ENCODE results near the gene BTBD1.
A peak's percentile ranks its signal among the peaks of the same experiment; 100 is the strongest.

Gene BTBD1

DNA sequence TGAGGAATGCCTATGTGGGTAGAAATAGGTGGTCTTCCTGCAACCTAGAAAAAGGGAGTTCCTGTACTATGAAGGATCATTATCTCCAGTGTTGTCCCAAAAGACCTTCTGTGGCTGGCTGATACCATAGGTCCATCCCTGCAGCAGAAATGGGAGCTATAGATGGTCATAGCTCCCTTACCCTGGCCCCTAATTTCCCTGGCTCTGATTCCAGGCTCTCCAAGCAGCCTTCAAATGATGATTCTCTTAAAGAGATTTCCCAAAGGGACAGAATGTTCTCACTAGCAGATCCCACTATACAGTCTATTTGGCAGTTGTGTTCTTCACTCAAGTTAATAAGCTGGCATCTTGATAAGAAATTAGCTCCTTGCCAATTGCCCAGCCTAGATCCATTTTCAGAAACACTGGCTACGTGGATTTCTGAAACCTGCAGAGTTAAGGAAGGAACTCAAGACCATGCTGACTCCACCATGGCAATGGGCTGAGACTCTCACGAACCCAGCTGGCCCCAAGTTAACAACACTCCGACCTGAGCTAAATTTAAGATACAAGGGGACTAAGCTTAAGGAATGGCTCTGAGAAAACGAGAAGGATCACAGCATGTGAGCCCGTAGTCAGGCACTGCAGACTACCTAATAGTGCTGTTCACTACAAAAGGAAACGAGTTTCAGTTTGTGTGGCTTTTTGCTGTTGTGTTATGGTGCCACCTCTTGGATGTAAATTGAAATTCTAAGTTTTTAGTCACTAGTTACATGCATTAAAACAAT is 67.0 kb downstream of the BTBD1 start:
- H3K27me3 ChIP-seq (ENCODE audit: control insufficient read depth, insufficient read depth, low read length) = no peaks in the 10 kb centered on the region
- peak overlapping the region; percentile 54 for H3K4me3 ChIP-seq (ENCODE audit: low read length)
- no peaks in the 10 kb centered on the region for H3K36me3 ChIP-seq (ENCODE audit: control insufficient read depth, insufficient read depth, low read length)
- peak overlapping the region; percentile 42 for H3K9ac ChIP-seq (ENCODE audit: low read length)
- H3K4me1 ChIP-seq (ENCODE audit: control insufficient read depth, insufficient read depth, low read length) = no peaks in the 10 kb centered on the region
- H3K9me3 ChIP-seq (ENCODE audit: control insufficient read depth, low read length) = no peaks in the 10 kb centered on the region

DNA sequence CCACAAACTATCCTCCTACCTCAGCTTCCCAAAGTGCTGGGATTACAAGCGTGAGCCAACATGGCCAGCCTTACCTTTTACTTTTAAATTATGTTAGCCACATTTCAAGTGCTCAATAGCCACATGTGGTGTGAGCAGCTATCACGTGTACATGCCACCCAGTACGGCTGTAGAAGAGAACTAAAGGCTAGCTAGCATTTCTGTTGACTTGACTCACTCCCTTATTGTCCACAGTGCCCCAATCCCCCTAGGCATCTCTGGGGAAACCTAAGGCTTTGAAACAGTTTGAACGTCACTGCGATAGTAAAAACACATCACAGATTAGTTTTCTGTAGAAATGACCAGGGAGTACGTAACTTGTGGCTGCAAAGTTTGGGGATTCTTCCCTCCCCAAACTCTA is 67.6 kb downstream of the BTBD1 start:
- Histone ChIP-seq H3K27me3 (ENCODE audit: control insufficient read depth, insufficient read depth, low read length) (no peaks in the 10 kb centered on the region), H3K9ac (ENCODE audit: low read length) (no peak overlapping the region), H3K9me3 (ENCODE audit: control insufficient read depth, low read length) (no peaks in the 10 kb centered on the region), H3K4me1 (ENCODE audit: control insufficient read depth, insufficient read depth, low read length) (no peaks in the 10 kb centered on the region), H3K4me3 (ENCODE audit: low read length) (no peak overlapping the region), H3K36me3 (ENCODE audit: control insufficient read depth, insufficient read depth, low read length) (no peaks in the 10 kb centered on the region)

DNA sequence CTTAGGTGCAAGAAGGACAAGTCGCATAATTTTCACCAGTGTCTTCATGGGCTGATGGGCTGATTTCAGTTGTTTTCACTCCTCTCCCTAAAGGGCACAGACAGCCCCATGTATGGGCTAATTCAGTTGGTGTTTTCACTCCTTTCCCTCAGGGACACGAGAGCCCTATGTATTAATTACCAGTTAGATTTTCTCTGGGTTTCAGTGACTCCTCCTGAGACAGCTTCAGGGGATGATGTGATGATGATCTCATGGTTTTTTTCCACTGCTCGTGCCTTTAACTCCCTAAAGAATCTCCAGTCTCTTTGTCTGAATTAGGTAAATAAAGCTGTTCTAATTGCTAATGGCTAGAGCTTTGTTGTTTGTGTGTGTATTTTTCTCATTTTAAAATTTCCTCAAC is 71.1 kb downstream of the BTBD1 start:
- Histone ChIP-seq H3K36me3 (ENCODE audit: control insufficient read depth, insufficient read depth, low read length) (no peaks in the 10 kb centered on the region), H3K4me3 (ENCODE audit: low read length) (no peak overlapping the region)

DNA sequence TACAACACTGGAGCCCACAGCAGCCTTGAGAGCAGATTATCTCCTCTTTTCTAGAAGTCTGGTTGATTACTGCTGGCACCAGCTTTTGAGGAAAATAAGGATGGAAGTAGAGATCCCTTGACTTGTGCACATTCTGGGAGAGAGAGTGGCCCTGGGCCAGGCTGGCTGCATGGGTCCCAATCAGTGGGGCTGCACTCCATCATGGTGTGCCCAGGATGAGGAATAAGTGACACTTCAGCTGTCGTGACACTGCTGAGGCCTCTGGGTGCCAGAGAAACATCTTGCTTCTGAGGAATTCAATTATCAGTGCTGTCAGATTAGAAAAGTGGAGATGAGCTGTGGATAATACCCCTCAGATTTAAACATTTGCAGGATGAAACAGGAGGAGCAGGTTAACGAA is 72.0 kb downstream of the BTBD1 start:
- Histone ChIP-seq H3K9ac (ENCODE audit: low read length) (no peak overlapping the region), H3K36me3 (ENCODE audit: control insufficient read depth, insufficient read depth, low read length) (no peaks in the 10 kb centered on the region), H3K4me3 (ENCODE audit: low read length) (no peak overlapping the region), H3K27me3 (ENCODE audit: control insufficient read depth, insufficient read depth, low read length) (no peaks in the 10 kb centered on the region), H3K4me1 (ENCODE audit: control insufficient read depth, insufficient read depth, low read length) (no peaks in the 10 kb centered on the region), H3K9me3 (ENCODE audit: control insufficient read depth, low read length) (no peaks in the 10 kb centered on the region)

More for the DNA sequence above, 71.1 kb downstream of the BTBD1 start:
- H3K9ac ChIP-seq (ENCODE audit: low read length) = no peak overlapping the region
- no peaks in the 10 kb centered on the region for H3K4me1 ChIP-seq (ENCODE audit: control insufficient read depth, insufficient read depth, low read length)
- H3K9me3 ChIP-seq (ENCODE audit: control insufficient read depth, low read length) = no peaks in the 10 kb centered on the region
- H3K27me3 ChIP-seq (ENCODE audit: control insufficient read depth, insufficient read depth, low read length) = no peaks in the 10 kb centered on the region

DNA sequence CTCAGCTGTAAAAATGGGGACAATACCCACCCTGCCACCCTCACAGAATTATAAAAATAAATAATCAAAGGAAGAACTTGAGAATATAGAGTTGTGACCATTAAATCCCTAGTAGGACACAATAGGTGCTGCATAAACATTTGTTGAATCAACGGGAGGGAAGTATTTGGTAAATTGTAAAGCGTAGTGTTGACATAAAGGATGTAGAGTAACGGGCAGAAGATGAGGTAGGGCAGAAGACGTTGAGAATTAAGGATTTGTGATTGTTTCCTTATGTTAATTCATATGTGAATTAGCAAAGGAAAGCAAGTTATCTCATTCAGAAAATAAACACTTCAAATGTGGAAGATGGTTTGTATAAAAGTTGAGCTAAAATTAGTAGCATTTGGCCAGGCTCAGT is 73.9 kb downstream of the BTBD1 start:
- H3K9me3 ChIP-seq (ENCODE audit: control insufficient read depth, low read length) = no peaks in the 10 kb centered on the region
- H3K27me3 ChIP-seq (ENCODE audit: control insufficient read depth, insufficient read depth, low read length) = no peaks in the 10 kb centered on the region
- no peak overlapping the region for H3K4me3 ChIP-seq (ENCODE audit: low read length)
- H3K4me1 ChIP-seq (ENCODE audit: control insufficient read depth, insufficient read depth, low read length) = no peaks in the 10 kb centered on the region
- no peaks in the 10 kb centered on the region for H3K36me3 ChIP-seq (ENCODE audit: control insufficient read depth, insufficient read depth, low read length)
- H3K9ac ChIP-seq (ENCODE audit: low read length) = no peak overlapping the region

DNA sequence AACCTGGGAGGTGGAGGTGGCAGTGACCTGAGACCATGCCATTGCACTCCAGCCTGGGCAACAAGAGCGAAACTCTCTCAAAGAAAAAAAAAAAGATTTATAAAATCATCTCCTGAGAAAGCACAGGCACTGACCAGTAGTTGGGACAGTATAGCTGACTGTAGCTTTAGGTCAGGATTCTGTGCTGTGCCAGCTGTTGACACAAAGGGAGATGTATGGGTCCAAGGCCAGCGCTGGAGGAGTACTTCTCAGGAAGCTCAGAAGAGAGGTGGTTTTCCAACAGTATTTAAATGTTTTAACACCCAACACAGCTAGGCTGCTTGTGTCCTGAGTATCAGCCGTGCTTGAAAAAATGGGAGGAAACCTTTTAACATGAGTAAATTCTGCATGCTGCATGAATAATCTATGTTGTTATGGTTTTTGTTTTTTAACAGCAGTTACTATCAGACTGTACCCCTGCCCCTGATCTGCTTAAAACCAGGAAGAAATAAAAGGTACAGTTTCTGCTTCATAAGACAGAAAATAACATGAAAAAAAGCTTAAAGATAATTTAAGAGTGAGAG is 74.5 kb downstream of the BTBD1 start:
- Histone ChIP-seq H3K27me3 (ENCODE audit: control insufficient read depth, insufficient read depth, low read length) (no peaks in the 10 kb centered on the region), H3K4me1 (ENCODE audit: control insufficient read depth, insufficient read depth, low read length) (no peaks in the 10 kb centered on the region), H3K9me3 (ENCODE audit: control insufficient read depth, low read length) (no peaks in the 10 kb centered on the region), H3K9ac (ENCODE audit: low read length) (no peak overlapping the region), H3K4me3 (ENCODE audit: low read length) (no peak overlapping the region), H3K36me3 (ENCODE audit: control insufficient read depth, insufficient read depth, low read length) (no peaks in the 10 kb centered on the region)

DNA sequence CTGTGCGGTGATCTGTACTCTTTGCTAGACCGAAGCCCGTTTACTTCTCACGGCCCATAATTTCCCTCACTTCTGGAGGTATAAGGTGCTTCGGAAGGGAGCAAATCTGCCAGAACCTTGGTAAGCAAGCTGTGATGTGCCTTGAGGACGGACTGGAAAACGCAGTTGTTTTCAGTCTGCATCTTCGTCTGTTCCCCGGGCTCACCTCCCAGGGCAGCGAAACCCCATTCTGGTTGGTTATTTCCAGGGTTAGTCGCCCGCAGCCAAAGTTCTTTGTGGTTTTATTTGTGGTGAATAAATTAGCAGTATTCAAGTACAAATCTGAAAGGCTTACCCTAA is 80.6 kb downstream of the BTBD1 start:
- peaks cover 5% of the 10 kb centered on the region for H3K4me1 ChIP-seq (ENCODE audit: control insufficient read depth, insufficient read depth, low read length)
- H3K9ac ChIP-seq (ENCODE audit: low read length) = peak overlapping the region; percentile 84
- no peaks in the 10 kb centered on the region for H3K36me3 ChIP-seq (ENCODE audit: control insufficient read depth, insufficient read depth, low read length)
- peak overlapping the region; percentile 84 for H3K4me3 ChIP-seq (ENCODE audit: low read length)
- H3K27me3 ChIP-seq (ENCODE audit: control insufficient read depth, insufficient read depth, low read length) = no peaks in the 10 kb centered on the region
- no peaks in the 10 kb centered on the region for H3K9me3 ChIP-seq (ENCODE audit: control insufficient read depth, low read length)

DNA sequence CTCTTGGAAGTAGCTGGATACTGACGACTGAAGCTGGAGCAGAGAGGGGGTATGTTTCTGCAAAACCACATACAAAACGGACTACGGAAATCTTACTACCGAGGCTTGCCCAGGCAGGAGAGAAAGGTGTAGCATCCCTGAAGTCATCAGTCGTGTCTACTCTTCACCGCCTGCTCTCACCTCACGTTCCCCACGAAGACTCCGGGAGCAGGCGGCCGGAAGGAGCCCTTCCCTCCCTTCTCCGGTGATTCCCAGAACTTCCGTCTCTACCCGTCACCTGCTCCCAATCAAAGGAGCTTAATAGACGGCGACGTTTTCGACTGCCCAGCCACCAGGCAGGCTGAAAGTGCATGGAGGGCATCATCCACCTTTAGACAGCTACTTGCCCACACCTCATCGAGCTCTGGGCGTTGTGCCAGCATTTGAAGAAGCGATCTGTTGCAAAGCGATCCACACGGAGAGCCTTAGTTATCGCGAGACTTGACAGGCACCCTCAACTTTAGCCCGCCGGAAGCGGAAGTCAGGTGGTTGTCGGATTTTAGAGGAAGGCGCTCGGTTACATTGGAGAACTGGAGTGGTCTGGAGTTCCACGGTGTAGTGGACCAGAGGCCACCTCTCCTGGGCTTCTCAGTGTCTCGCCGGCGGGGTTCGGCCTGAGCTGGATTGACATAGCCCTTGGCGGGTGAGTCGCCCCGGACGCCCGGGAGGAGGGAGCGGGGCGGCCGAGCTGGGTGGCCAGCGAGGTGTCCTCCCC is 81.2 kb downstream of the BTBD1 start, which contains the start of gene RAMAC:
TSS of gene RAMAC (plus strand) at position 523 of the 754 bp plus-strand sequence. CDS start 2,809 bp downstream, outside the sequence.
- Histone ChIP-seq H3K27me3 (ENCODE audit: control insufficient read depth, insufficient read depth, low read length) (no peaks in the 10 kb centered on the region), H3K9me3 (ENCODE audit: control insufficient read depth, low read length) (no peaks in the 10 kb centered on the region), H3K4me3 (ENCODE audit: low read length) (peak within 1 kb of the TSS; percentile 84), H3K36me3 (ENCODE audit: control insufficient read depth, insufficient read depth, low read length) (no peaks in the 10 kb centered on the region), H3K4me1 (ENCODE audit: control insufficient read depth, insufficient read depth, low read length) (peaks cover 5% of the 10 kb centered on the region), H3K9ac (ENCODE audit: low read length) (peak within 1 kb of the TSS; percentile 84)

DNA sequence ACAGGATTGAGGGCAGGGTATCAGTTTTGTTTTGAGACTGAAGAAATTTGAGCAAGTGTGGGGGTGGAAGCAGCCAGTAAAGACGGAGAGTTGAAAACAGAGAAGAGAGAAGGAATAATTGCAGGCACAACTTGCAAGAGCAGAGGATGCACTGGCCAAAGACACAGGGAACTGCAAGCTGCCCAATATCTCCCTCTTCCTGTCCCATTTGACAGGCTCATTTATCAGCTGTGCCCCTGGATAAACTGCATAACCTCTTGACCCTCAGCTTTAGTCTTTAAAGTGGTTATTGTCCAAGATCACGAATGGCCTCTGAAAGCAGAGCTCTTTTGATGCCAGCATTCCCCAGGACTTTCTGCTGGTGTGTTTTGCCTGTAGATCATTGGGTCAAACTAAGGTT is 86.1 kb downstream of the BTBD1 start:
- Histone ChIP-seq H3K9ac (ENCODE audit: low read length) (no peak overlapping the region), H3K4me1 (ENCODE audit: control insufficient read depth, insufficient read depth, low read length) (peaks cover 5% of the 10 kb centered on the region), H3K4me3 (ENCODE audit: low read length) (no peak overlapping the region), H3K36me3 (ENCODE audit: control insufficient read depth, insufficient read depth, low read length) (no peaks in the 10 kb centered on the region), H3K9me3 (ENCODE audit: control insufficient read depth, low read length) (no peaks in the 10 kb centered on the region), H3K27me3 (ENCODE audit: control insufficient read depth, insufficient read depth, low read length) (no peaks in the 10 kb centered on the region)

DNA sequence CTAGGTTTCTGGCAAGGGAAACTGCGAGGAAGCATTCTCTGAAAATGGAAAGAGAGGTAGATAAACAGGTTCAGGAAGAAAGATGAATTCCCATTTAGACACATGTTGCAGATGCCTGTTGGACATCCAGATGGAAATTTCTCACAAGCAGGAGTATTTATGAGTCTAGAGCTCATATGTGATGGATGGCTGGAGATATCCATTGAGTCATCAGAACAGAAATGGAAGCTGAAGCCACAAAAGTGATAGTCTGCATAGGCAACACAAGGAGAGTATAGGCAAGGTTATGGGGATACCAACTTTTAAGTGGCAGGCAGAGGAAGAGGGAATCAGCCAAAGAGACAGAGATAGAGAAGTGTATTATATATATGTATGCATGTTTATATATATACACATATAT is 87.3 kb downstream of the BTBD1 start:
- H3K27me3 ChIP-seq (ENCODE audit: control insufficient read depth, insufficient read depth, low read length) = no peaks in the 10 kb centered on the region
- no peak overlapping the region for H3K4me3 ChIP-seq (ENCODE audit: low read length)
- H3K36me3 ChIP-seq (ENCODE audit: control insufficient read depth, insufficient read depth, low read length) = no peaks in the 10 kb centered on the region
- H3K9me3 ChIP-seq (ENCODE audit: control insufficient read depth, low read length) = no peaks in the 10 kb centered on the region
- H3K9ac ChIP-seq (ENCODE audit: low read length) = no peak overlapping the region
- H3K4me1 ChIP-seq (ENCODE audit: control insufficient read depth, insufficient read depth, low read length) = no peaks in the 10 kb centered on the region

DNA sequence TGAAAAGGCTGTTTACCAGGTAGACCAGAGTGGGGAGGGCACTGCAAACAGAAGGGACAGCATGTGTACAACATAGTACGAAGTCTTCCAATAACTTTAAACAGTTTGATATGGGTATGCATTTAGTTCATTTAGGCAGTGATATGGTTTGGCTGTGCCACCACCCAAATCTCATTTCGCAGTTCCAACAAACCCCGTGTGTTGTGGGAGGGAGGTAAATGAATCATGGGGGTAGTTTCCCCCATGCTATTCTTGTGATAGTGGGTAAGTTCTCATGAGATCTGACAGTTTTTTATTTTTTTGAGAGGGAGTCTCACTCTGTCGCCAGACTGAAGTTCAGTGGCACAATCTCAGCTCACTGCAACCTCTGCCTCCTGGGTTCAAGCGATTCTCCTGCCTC is 88.6 kb downstream of the BTBD1 start:
- Histone ChIP-seq H3K4me1 (ENCODE audit: control insufficient read depth, insufficient read depth, low read length) (no peaks in the 10 kb centered on the region), H3K27me3 (ENCODE audit: control insufficient read depth, insufficient read depth, low read length) (no peaks in the 10 kb centered on the region), H3K36me3 (ENCODE audit: control insufficient read depth, insufficient read depth, low read length) (no peaks in the 10 kb centered on the region), H3K9me3 (ENCODE audit: control insufficient read depth, low read length) (no peaks in the 10 kb centered on the region), H3K9ac (ENCODE audit: low read length) (no peak overlapping the region), H3K4me3 (ENCODE audit: low read length) (no peak overlapping the region)

DNA sequence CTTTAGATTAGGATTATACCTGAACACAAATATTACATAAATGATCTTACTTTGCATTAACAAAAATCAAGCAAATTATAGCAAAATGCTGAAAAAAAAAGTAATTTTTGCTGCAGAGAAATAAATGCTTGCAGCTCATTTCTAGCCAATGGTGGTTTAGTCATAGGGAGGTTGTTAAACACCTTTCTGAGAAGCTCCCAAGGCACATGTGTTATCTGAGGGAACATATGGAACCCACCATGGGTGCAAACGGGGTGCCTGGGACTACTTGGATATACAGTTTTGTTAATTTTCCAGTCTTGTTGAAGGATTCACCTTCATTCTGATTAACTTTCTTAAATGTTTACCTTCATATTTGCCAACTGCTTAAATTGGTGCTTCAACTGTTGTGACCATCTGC is 90.0 kb downstream of the BTBD1 start:
- Histone ChIP-seq H3K9ac (ENCODE audit: low read length) (no peak overlapping the region), H3K4me1 (ENCODE audit: control insufficient read depth, insufficient read depth, low read length) (no peaks in the 10 kb centered on the region), H3K9me3 (ENCODE audit: control insufficient read depth, low read length) (no peaks in the 10 kb centered on the region), H3K27me3 (ENCODE audit: control insufficient read depth, insufficient read depth, low read length) (no peaks in the 10 kb centered on the region), H3K4me3 (ENCODE audit: low read length) (no peak overlapping the region), H3K36me3 (ENCODE audit: control insufficient read depth, insufficient read depth, low read length) (no peaks in the 10 kb centered on the region)

Measured in mucosa of stomach (tissue), 1 donor.